B cell (primary cell): ENCODE data around the gene MAP2K5. TPM values are rescaled to one million over a fixed set of nuclear protein-coding genes. Genes with fewer than 3 reads are reported as not detected.

Source experiments
- ATAC-seq: fragments of 200-7000 bp; cut with Tn5 transposase; one replicate; pipeline ENCODE4 v1.10.0; 2021; ENCODE audit warnings: low read depth, mild to moderate bottlenecking, moderate number of reproducible peaks, moderate library complexity
- CTCF ChIA-PET: fragments of 350-600 bp; sonication (Branson Sonifier 250); formaldehyde crosslinking; loops from one replicate; lab custom pipeline; 2021; ENCODE audit warnings: antibody characterized with exemption, inconsistent platforms; lab: Charles Lee
- POLR2A ChIA-PET: fragments of 350-600 bp; sonication (Branson Sonifier 250); formaldehyde crosslinking; loops from one replicate; lab custom pipeline; 2021; ENCODE audit warnings: antibody characterized with exemption; lab: Charles Lee
- DNase-seq: peaks from one replicate; pipeline ENCODE4 v3.0.0; 2013
- H2AFZ ChIP-seq: 2 replicates; pipeline ENCODE4 v1.6.1; 2012; ENCODE audit warnings: mild to moderate bottlenecking, low read depth, low read length; ENCODE audit not compliant: insufficient read depth, poor library complexity, severe bottlenecking
- H3K27ac ChIP-seq, 2 donors: 1 replicate in 1 of 2; 2 replicates in 1 of 2; pipeline ENCODE4 v1.5.1; 2012 to 2013; ENCODE audit warnings: low read length in 2 of 2, mild to moderate bottlenecking in 2 of 2, moderate library complexity in 1 of 2
- H3K27me3 ChIP-seq, 4 experiments: fragments of 200-600 bp in 1 of 4; sonication (generic) in 1 of 4; replicated peaks in 1 of 4; 1 replicate in 2 of 4; 2 replicates in 2 of 4; pipeline versions ENCODE4 v1.6.1 to v1.7.0; 2013 to 2016; ENCODE audit warnings: low read length in 3 of 4, mild to moderate bottlenecking in 2 of 4, mixed read lengths in 1 of 4, moderate library complexity in 1 of 4; ENCODE audit not compliant: insufficient read depth in 4 of 4, control insufficient read depth in 3 of 4; ENCODE audit errors: control extremely low read depth in 1 of 4
- H3K36me3 ChIP-seq, 2 experiments: replicated peaks in 1 of 2; 1 replicate in 1 of 2; 2 replicates in 1 of 2; pipeline versions ENCODE4 v1.6.1 to v1.7.1; 2013; ENCODE audit warnings: low read length in 1 of 2; ENCODE audit not compliant: insufficient read depth in 2 of 2, control insufficient read depth in 1 of 2; ENCODE audit errors: control extremely low read depth in 1 of 2, extremely low read depth in 1 of 2
- H3K4me1 ChIP-seq, 2 donors: fragments of 200-600 bp in 1 of 2; sonication (generic) in 1 of 2; 1 replicate in 1 of 2; 2 replicates in 1 of 2; pipeline versions ENCODE4 v1.5.1 to v1.6.1; 2013 to 2017; ENCODE audit warnings: low read length in 2 of 2; ENCODE audit not compliant: control insufficient read depth in 2 of 2, insufficient read depth in 2 of 2
- H3K4me2 ChIP-seq: replicated peaks from 2 replicates; pipeline ENCODE3; 2012; ENCODE audit warnings: mild to moderate bottlenecking, low read depth, low read length; ENCODE audit not compliant: poor library complexity, severe bottlenecking
- H3K4me3 ChIP-seq, 5 experiments: fragments of 200-600 bp in 1 of 5; sonication (generic) in 1 of 5; 1 replicate in 3 of 5; 2 replicates in 2 of 5; pipeline versions ENCODE4 v1.5.1 to v1.7.0; 2011 to 2016; ENCODE audit warnings: low read length in 4 of 5, mild to moderate bottlenecking in 4 of 5, low read depth in 2 of 5, control low read depth in 1 of 5, moderate library complexity in 1 of 5; ENCODE audit not compliant: insufficient read depth in 1 of 5; ENCODE audit errors: control extremely low read depth in 1 of 5, extremely low read depth in 1 of 5
- H3K79me2 ChIP-seq: fragments of 200-600 bp; sonication (generic); one replicate; pipeline ENCODE4 v1.6.0; 2016; ENCODE audit warnings: low read length; ENCODE audit not compliant: control insufficient read depth, insufficient read depth
- H3K9ac ChIP-seq: fragments of 200-600 bp; sonication (generic); 2 replicates; pipeline ENCODE4 v1.6.1; 2017; ENCODE audit warnings: mild to moderate bottlenecking, low read length, moderate library complexity
- H3K9me3 ChIP-seq, 3 donors: one replicate each; pipeline versions ENCODE4 v1.6.1 to v1.7.1; 2013; ENCODE audit warnings: low read length in 2 of 3; ENCODE audit not compliant: control insufficient read depth in 2 of 3, insufficient read depth in 1 of 3; ENCODE audit errors: control extremely low read depth in 1 of 3
- H4K20me1 ChIP-seq: 2 replicates; pipeline ENCODE4 v1.6.0; 2012; ENCODE audit warnings: mild to moderate bottlenecking, low read length; ENCODE audit not compliant: insufficient read depth, control insufficient read depth, poor library complexity, severe bottlenecking
- H3K27ac Mint-ChIP-seq: one replicate; pipeline ENCODE4 v1.8.0; 2021; ENCODE audit warnings: mixed read lengths
- H3K27me3 Mint-ChIP-seq: one replicate; pipeline ENCODE4 v1.8.0; 2021; ENCODE audit warnings: mixed read lengths
- H3K4me1 Mint-ChIP-seq: one replicate; pipeline ENCODE4 v1.8.0; 2021; ENCODE audit warnings: mixed read lengths
- H3K4me3 Mint-ChIP-seq: one replicate; pipeline ENCODE4 v1.8.0; 2021; ENCODE audit warnings: mixed read lengths
- H3K9me3 Mint-ChIP-seq: one replicate; pipeline ENCODE4 v1.8.0; 2022; ENCODE audit warnings: mixed read lengths; ENCODE audit not compliant: insufficient read depth
- CTCF ChIP-seq: fragments of 200-600 bp; IDR thresholded peaks from one replicate; pipeline ENCODE4 v1.8.0; 2022; ENCODE audit warnings: antibody characterized with exemption, mild to moderate bottlenecking
- EZH2 ChIP-seq: IDR thresholded peaks from 2 replicates; pipeline ENCODE4 v1.6.1; 2012; ENCODE audit warnings: borderline replicate concordance, low read depth, mild to moderate bottlenecking, moderate library complexity, low read length; ENCODE audit not compliant: insufficient read depth, poor library complexity, severe bottlenecking
- WGBS: methylation state at CpG from one replicate; pipeline ENCODE4 v1.1.5; 2013; ENCODE audit warnings: missing lambda C conversion rate; ENCODE audit not compliant: insufficient coverage; 5-methylcytosine and 5-hydroxymethylcytosine counted together
- intact Hi-C: fragments of 100-400 bp; cut with micrococcal nuclease; formaldehyde crosslinking; loops from one replicate; pipeline ENCODE4 v1.10.0; 2022
- polyA plus RNA-seq: library from polyadenylated mRNA; depleted of rRNA; stranded (reverse); fragments of >200 nt; gene quantifications from 2 replicates; pipeline ENCODE4 v1.2.3, GENCODE V29; 2012
- total RNA-seq, 2 donors: library from RNA; stranded (reverse); fragments of 120-200 nt in 1 of 2; gene quantifications; 1 replicate in 1 of 2; 2 replicates in 1 of 2; pipeline versions ENCODE4 v1.2.3 to v1.2.4, GENCODE V29; 2013 to 2022

MAP2K5 gene
- total and polyA plus RNA-seq, 2 donors (not counting 1 experiment from before 2014, with no cell fraction given) = 11.1 to 40.0 TPM

GRCh38 chr15:67834581-67835296, 292.2 kb downstream of the MAP2K5 start:
- ATAC-seq (no peak), DNase-seq (peak; percentile 66)
- no peak for TF ChIP-seq CTCF
- no peak for TF ChIP-seq EZH2
- H3K4me1 ChIP-seq = peaks cover 56 to 58% of the 10 kb centered on the region in 2 donors
- H3K27me3 Mint-ChIP-seq = peaks cover 55% of the 10 kb centered on the region
- no peaks in the 10 kb centered on the region for H3K9me3 Mint-ChIP-seq
- H3K9me3 ChIP-seq = peaks cover 0 to 48% (median 0%) of the 10 kb centered on the region in 3 donors
- H3K79me2 ChIP-seq = no peaks in the 10 kb centered on the region
- H3K27me3 ChIP-seq = peaks cover 4 to 81% (median 52%) of the 10 kb centered on the region in 4 experiments
- H3K4me1 Mint-ChIP-seq = peaks cover 64% of the 10 kb centered on the region
- H3K27ac ChIP-seq = no peak overlapping the region
- no peaks in the 10 kb centered on the region for H3K36me3 ChIP-seq
- peak overlapping the region in 4 of 5 experiments; percentile 32 to 74 (median 53) for H3K4me3 ChIP-seq
- H3K4me3 Mint-ChIP-seq = peak overlapping the region; percentile 88
- H2AFZ ChIP-seq = peak overlapping the region; percentile 64
- H3K9ac ChIP-seq = peak overlapping the region; percentile 65
- ChIA-PET CTCF (interaction anchor here (1.2 to 5.7 kb wide), 9 partner anchors 9 to 377 kb away, joined by 3 to 177 read pairs (median 9); no protein-coding TSS in a partner anchor), POLR2A (interaction anchor here (1.9 to 2.5 kb wide), 2 partner anchors 10 to 51 kb away, joined by 7 to 22 read pairs; partner anchors contain the start of gene SKOR1)
- H4K20me1 ChIP-seq = peaks cover 4% of the 10 kb centered on the region
- H3K4me2 ChIP-seq = peak overlapping the region; percentile 89
- WGBS = 2% methylated on average over 59 of the region's 59 CpGs
- intact Hi-C loops = loop anchor here (5.0 kb wide), 2 partner anchors 332 to 967 kb away; no protein-coding TSS in a partner anchor
- H3K27ac Mint-ChIP-seq = peak overlapping the region; percentile 6
